K562 (cell line): Measurements from ENCODE around the gene PUSL1.

Source experiments
- ARID4B ChIP-seq: sonication (generic); formaldehyde crosslinking; IDR thresholded peaks from 2 replicates; pipeline ENCODE4 v1.8.0; 2022; ENCODE audit warnings: mild to moderate bottlenecking, missing genetic modification reagents
- CBFB ChIP-seq: sonication (generic); formaldehyde crosslinking; IDR thresholded peaks from 2 replicates; pipeline ENCODE4 v1.4.0; 2020; ENCODE audit warnings: mild to moderate bottlenecking, missing genetic modification reagents
- CTCF ChIP-seq, 3 experiments: IDR thresholded peaks in 2 of 3; conservative IDR thresholded peaks in 1 of 3; 2 replicates each; pipeline ENCODE4 v1.5.1; 2011 to 2012; ENCODE audit warnings: low read length in 3 of 3, mild to moderate bottlenecking in 3 of 3, control low read depth in 2 of 3, improper control_type of control experiment in 1 of 3, inconsistent platforms in 1 of 3, low read depth in 1 of 3, mixed read lengths in 1 of 3, moderate library complexity in 1 of 3; ENCODE audit not compliant: insufficient read depth in 2 of 3
- HMGXB4 ChIP-seq: sonication (generic); formaldehyde crosslinking; IDR thresholded peaks from 2 replicates; pipeline ENCODE4 v1.8.1; 2023; ENCODE audit warnings: mild to moderate bottlenecking, missing genetic modification reagents
- SMARCE1 ChIP-seq: fragments of 450-650 bp; IDR thresholded peaks from 2 replicates; pipeline ENCODE4 v1.7.1; 2016; ENCODE audit warnings: mild to moderate bottlenecking
- TARDBP ChIP-seq: fragments of 450-650 bp; IDR thresholded peaks from 2 replicates; pipeline ENCODE4 v1.6.1; 2016
- ZNF24 ChIP-seq: fragments of 450-650 bp; IDR thresholded peaks from 2 replicates; pipeline ENCODE4 v1.6.1; 2016
- ZNF639 ChIP-seq, 2 experiments: fragments of 200-800 bp in 1 of 2; sonication (Bioruptor generic) in 1 of 2; sonication (generic) in 1 of 2; formaldehyde crosslinking in 1 of 2; IDR thresholded peaks in 1 of 2; conservative IDR thresholded peaks in 1 of 2; 2 replicates each; pipeline versions ENCODE4 v1.5.0 to v1.6.1; 2016 to 2020; ENCODE audit warnings: missing compliant biosample characterization in 1 of 2, missing genetic modification characterization in 1 of 2, missing genetic modification reagents in 1 of 2
- ZNF740 ChIP-seq, 3 experiments: fragments of 200-800 bp in 1 of 3; sonication (Bioruptor generic) in 1 of 3; sonication (generic) in 1 of 3; formaldehyde crosslinking in 1 of 3; IDR thresholded peaks; 2 replicates each; pipeline versions ENCODE4 v1.6.1 to v1.8.0; 2016 to 2022; ENCODE audit warnings: mild to moderate bottlenecking in 2 of 3, missing compliant biosample characterization in 2 of 3, missing genetic modification characterization in 2 of 3, missing genetic modification reagents in 1 of 3
- ZZZ3 ChIP-seq: fragments of 450-650 bp; IDR thresholded peaks from 2 replicates; pipeline ENCODE4 v1.6.1; 2016; ENCODE audit warnings: antibody characterized with exemption, mild to moderate bottlenecking, moderate library complexity

GRCh38 chr1:1259119-1259488, 49.3 kb upstream of the PUSL1 start:
- TF ChIP-seq CTCF (IDR thresholded peaks at IDR 0.05 in 2 of 3, conservative IDR thresholded peaks at IDR 0.05 in 1 of 3; ENCODE audit: insufficient read depth in 2 of 3, low read depth in 1 of 3, low read length in 3 of 3) = no peak
- no peak for TF ChIP-seq CBFB (CRISPR knock-in tag)
- no peak for TF ChIP-seq ZZZ3
- TF ChIP-seq ZNF740 (CRISPR knock-in tag; IDR thresholded peaks at IDR 0.05) = no peak
- no peak for TF ChIP-seq ZNF740 (tag; IDR thresholded peaks at IDR 0.05)
- no peak for TF ChIP-seq TARDBP
- TF ChIP-seq SMARCE1 = no peak
- no peak for TF ChIP-seq ARID4B
- no peak for TF ChIP-seq ZNF24
- no peak for TF ChIP-seq HMGXB4 (CRISPR knock-in tag)
- TF ChIP-seq ZNF639 (CRISPR knock-in tag; conservative IDR thresholded peaks at IDR 0.05 in 1 of 2, IDR thresholded peaks at IDR 0.05 in 1 of 2) = no peak
